Right ventricle myocardium superior (tissue), 1 donor: ENCODE measurements around the gene INPP4B. TPM values are rescaled to one million over a fixed set of nuclear protein-coding genes. Genes with fewer than 3 reads are reported as not detected.
"Not testable (repeated sequence)": the region's sequence is repeated elsewhere in the genome, so short reads cannot be mapped to it uniquely, and the experiment has no call there.

Source experiments
- ATAC-seq: fragments of 200-7000 bp; cut with Tn5 transposase; one replicate; pipeline ENCODE4 v1.9.1; 2020; ENCODE audit warnings: mild to moderate bottlenecking; ENCODE audit not compliant: poor library complexity
- DNase-seq: peaks from one replicate; pipeline ENCODE4 v3.0.0-alpha.2; 2020
- intact Hi-C: fragments of 100-400 bp; cut with DNase I; formaldehyde crosslinking; loops from one replicate; pipeline ENCODE4 v1.11.2; 2022
- total RNA-seq: library from RNA; stranded (reverse); fragmentation: NEBNext Ultra II Directional; extraction: Animal tissue kit (Norgen Biotek cat#: 25700); gene quantifications from one replicate; pipeline ENCODE4 v1.2.1, GENCODE V29; 2021
- donor health status: DM: no; HTN: yes; CAD: no; lungs with severe emphysema.

The INPP4B gene
- total RNA-seq, 1 donor from 2014 or later = 10.7 TPM

GRCh38 chr4:142700531-142700930, 145.6 kb downstream of the INPP4B start:
- intact Hi-C loops = no loop called here
- ATAC-seq (no peak), DNase-seq (no peak)

DNA sequence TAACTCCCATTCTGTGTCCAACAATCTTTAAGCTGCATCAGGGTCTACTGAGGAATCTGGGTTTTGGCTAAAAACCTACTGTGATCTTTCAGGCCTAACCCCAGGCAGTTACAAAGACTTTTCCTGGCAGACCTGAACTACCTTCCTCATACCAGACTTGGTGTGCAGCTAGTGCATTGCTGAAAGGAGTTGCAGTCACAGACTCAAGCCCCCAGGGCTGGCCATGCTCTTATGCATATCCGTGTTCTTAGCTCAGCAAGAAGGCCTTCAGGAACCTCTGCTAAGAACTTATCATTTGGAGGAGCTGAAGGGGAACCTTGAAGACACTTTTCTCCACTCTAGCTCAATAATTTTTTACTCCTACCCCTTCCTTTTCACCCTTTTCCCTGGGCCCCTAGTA, 147.5 kb downstream of the INPP4B start:
- intact Hi-C loops = no loop called here
- ATAC-seq (no peak), DNase-seq (no peak)

DNA sequence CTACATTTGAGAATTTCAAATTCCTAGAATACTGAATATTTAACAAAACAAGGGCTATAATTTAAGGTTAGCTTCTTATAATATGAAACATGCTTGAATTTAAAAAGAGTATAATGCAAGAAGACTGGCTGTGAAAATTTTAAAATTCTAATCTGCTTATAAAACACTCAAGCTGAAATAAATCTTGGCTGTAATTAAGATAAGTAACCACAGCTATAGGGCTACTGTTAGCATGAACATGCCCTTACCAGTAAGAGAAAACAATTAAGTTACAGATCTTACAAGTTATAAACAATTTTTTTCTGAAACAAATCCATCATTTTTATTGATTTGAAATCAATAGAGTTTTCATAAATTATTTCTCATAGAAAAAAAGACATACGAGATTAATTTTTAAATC, 148.2 kb downstream of the INPP4B start:
- intact Hi-C loops = no loop called here
- no peak for DNase-seq
- ATAC-seq = no peak

GRCh38 chr4:142697320-142697719, 148.8 kb downstream of the INPP4B start:
- ATAC-seq (no peak), DNase-seq (no peak)
- intact Hi-C loops = no loop called here

DNA sequence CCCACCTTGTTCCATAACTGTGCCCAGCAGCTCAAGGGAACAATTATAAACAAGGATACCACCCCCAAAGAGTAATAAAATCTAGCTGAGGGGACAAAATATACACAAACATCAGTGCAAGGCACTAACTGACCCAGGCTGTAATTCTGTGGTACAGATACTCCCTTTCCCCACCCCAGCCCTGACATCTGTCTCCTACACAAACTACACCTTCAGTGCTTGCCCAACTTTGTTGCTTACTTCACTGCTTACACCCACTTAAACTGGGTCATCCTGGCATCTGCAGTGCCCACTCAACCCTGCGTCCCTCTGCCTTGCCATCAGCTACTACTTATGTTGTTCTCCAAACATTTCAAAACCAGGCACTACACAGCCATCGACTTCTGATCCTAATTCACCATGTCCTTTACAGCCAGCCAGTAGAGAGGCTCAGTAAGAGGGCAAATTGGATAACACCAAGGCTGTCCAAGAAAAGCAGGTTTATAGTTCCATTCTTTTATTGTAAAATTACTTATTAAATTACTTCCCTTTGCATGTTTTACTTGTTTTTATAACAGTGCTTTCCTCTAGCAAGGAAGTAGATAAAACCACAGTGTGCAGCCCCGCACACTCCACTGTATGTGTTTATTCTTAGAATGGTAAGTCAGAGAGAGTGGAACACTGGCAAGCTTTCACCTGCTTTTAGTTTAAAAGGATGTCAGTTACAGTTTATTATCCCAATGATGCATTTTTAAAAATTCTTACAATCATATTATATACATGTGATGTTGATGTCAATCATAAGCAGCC, 149.6 kb downstream of the INPP4B start:
- DNase-seq (no peak), ATAC-seq (peak; percentile 52)
- intact Hi-C loops = no loop called here

DNA sequence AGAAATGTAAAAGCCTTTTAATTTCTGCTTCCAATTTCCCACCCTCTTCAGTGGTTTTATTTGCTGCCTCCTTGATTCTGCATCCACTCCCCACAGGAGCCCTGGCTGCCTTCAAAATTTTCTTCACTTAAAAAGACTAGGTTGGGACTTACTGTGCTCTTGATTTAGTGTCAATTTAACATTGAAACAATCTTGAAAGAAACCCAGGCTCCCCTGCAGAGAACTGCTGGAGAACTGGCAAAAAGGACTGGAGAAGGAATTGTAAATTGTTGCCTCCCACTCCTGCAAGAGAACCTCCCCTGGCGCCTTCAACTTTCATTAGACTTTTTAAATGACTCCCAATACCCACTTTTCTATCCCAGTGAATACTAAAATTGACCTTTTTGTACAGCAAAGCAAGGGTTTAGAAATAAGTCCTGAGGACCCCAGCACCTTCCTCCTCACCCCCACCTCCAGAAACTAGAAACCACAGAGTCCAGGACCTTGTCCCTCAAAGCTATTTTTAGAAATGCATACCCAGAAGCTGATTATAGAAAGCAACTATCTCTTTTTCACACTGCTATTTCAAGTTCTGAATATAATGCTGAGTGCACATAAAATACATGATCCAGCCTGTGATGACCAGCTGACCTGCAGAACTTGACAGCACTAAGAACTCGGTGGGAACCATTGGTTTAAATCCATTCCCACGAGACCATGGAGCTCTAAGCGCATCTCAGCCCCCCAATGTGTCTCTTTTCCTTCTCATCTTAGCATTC, 155.5 kb downstream of the INPP4B start:
- no peak for DNase-seq
- ATAC-seq = no peak
- intact Hi-C loops = no loop called here

DNA sequence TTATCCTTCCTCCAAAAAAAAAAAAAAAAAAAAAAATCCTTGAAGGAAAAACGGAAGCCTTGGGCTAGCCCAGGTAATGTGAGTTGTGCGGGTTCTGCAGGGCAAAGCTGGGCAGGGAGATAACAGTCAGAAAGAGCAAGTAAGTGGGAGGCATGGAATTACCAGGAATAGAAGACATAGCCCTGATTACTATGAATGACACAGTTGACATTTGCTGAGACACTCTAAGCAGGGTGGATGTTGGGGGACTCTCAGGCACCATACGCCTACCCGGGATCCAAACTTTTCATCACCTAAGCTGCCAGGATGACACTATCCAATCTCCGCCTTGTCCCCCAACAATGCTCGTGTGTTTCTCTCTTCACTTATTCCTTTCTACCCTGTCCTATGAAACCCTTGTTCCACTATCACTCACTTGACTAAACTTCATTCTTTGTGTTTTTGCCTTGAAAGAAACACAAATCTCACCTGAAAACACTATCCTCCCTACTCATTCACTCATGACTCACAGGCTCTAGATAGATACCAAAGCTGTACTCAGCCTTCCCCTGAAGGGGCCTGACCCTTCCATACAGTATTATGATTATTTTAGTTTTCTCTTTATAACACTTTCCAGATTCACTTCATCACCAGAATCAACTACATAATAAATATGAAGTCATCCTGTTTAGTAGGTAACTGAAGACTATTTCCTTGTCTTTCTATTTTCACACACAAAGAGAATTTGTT, 158.4 kb downstream of the INPP4B start:
- ATAC-seq = no peak
- DNase-seq = no peak
- intact Hi-C loops = no loop called here

DNA sequence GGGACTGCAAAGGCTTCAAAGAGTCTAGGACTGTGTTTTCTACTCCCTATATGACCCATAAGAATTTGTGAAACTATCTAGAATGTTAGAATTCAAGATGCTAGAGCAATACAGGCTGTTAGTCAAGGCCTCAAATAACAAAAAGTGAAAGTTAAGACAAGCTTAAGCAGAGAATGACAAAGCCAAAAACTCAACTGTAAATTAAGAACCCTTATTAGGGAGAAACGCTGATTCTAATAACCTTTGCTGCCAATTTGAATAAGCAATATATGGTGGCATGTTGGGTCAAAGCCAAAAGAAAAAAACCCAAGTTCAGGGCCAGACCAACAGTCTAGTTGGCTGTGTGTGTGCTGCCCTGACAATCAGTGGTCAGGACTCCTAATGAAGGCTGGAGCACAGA, 160.0 kb downstream of the INPP4B start:
- DNase-seq (no peak), ATAC-seq (no peak)
- intact Hi-C loops = no loop called here

- no peak for DNase-seq
Measured at GRCh38 chr4:142683997-142684396, 162.1 kb downstream of the INPP4B start.

GRCh38 chr4:142683503-142683902, 162.6 kb downstream of the INPP4B start:
- DNase-seq (no peak), ATAC-seq (no peak)
- intact Hi-C loops = no loop called here

More at GRCh38 chr4:142683997-142684396, 162.1 kb downstream of the INPP4B start:
- no peak for ATAC-seq
- intact Hi-C loops = no loop called here

DNA sequence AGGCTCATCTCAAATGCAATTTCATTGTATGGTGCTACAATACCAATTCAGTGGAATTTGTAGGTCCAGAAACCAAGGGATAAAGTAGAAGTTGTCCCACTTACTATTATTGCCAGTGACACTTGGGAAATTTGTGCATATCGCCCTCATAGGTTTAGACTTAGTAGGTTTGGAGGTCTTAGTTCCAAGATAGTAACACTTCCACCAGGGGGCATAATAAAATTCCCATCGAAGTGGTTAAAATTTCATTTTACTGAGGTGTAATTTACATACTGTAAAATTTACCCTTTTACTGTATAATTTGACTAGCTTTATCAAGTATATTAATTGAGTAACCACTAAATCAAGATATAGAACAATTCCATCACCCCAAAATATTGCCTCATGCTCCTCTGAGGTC, 174.6 kb downstream of the INPP4B start:
- DNase-seq = no peak
- ATAC-seq = no peak
- intact Hi-C loops = no loop called here

DNA sequence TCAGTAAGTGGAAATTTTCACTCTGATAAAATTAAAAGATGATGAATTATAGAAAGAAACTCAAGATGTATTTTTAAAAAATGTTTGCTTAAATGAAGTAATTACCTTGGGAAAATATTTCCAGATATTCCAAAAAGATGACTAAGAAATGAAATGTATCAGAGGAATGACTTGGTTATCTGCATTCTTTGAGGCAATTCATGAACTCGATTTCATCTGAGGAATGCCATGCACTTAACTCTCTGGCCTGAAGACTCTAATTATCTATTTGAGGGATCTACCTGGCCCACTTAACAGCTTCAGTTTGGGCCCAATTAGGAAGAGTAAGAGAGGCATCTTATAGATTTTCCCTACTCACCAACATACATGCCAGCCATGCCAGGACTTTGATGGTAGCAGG, 182.3 kb downstream of the INPP4B start:
- ATAC-seq (no peak), DNase-seq (no peak)
- intact Hi-C loops = no loop called here

DNA sequence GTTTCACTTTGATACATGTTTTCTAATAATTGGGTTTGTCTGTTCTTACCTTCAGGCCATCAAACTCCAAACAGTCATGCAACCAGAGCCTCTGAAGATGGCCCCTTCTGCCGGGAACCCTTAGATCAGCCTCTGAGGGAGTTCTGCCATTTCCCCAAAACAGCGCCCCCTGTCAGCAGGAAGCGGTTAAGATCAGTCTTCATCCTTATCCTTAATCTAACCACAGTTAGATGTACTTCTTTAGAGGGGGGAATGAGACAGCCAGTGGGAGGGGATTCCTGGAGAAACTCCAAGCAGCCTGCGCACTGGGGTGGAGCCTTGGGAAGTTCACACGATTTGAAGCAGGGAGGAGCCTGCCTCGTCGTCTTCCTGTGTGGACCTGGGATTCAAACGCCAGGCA, 185.4 kb downstream of the INPP4B start:
- DNase-seq (no peak), ATAC-seq (no peak)
- intact Hi-C loops = no loop called here

DNA sequence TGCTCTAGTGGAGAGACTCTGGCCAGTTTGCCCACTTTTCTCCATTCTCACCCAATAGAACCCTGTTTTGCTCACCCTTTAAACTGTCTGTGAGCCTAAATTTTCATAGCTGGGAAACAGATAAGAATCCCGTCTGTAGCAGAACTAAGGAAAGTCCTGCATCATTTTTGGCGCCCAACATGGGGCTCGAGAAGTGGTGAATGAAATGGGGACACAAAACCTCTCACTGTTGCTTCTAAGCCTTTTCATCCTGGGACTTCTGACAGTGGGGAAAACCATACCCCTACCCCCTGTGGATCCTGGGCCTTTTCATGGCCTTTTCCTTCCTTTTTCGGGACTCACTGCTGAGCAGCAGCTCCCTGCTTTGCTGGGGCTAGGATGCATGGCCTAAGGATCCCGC, 189.9 kb downstream of the INPP4B start:
- intact Hi-C loops = no loop called here
- ATAC-seq = no peak
- DNase-seq = no peak

GRCh38 chr4:142648378-142648777, 197.7 kb downstream of the INPP4B start:
- no peak for ATAC-seq
- no peak for DNase-seq
- intact Hi-C loops = no loop called here

GRCh38 chr4:142645475-142646108, 200.5 kb downstream of the INPP4B start:
- ATAC-seq = peak; percentile 87
- DNase-seq = no peak
- intact Hi-C loops = no loop called here

DNA sequence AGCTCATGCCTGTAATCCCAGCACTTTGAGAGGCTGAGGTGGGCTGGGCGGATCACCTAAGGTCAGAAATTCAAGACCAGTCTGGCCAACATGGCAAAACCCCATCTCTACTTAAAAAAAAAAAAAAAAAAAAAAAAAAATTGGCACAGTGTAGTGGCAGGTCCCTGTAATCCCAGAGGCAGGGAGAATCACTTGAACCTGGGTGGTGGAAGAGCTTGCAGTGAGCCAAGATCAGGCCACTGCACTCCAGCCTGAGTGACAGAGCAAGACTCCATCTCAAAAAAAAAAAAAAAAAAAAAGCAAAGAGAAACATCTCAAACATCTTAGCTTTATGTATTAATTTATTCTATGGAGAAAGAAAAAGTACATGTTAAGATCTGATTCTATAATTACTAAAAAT, 201.5 kb downstream of the INPP4B start:
- peak; percentile 75 for ATAC-seq
- intact Hi-C loops, DNase-seq: not testable (repeated sequence)

- ATAC-seq = no peak
Measured at GRCh38 chr4:142637614-142638013, 208.5 kb downstream of the INPP4B start.

DNA sequence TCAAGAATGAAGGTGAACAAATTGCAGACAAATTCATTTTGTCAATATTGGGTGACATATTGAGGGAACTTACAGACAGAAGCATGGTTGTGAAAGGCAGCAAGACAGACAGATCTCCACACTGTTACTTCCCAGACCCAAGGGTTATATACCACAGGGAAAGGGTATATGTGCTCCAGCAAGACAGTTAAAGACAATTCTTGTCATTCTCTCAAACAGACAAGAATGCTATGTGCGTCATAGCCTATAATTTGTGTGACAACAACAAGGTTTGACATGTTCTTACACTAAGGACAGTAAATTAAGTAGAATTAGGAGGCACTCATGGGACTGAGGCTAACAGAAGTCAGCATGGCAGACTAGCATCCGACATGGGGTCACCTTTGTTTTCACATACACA, 214.3 kb downstream of the INPP4B start:
- no peak for DNase-seq
- no peak for ATAC-seq
- intact Hi-C loops = no loop called here

More at GRCh38 chr4:142637614-142638013, 208.5 kb downstream of the INPP4B start:
- DNase-seq = no peak
- intact Hi-C loops = no loop called here
